IMR-90 (cell line): ENCODE results near the gene ESR1. TPM values are rescaled to one million over a fixed set of nuclear protein-coding genes. Genes with fewer than 3 reads are reported as not detected.

Experiments
- ATAC-seq: fragments of 200-7000 bp; cut with Tn5 transposase; 2 replicates; pipeline ENCODE4 v1.9.1; 2020; ENCODE audit warnings: low read depth, mild to moderate bottlenecking, moderate library complexity
- BruUV-seq: library from RNA; stranded (reverse); fragments of 400-500 nt; replicated peaks from 2 replicates; lab custom pipeline; 2021; lab: Mats Ljungman, UMichigan
- CTCF ChIA-PET: fragments of 300-600 bp; formaldehyde crosslinking; extraction: SDS; loops from one replicate; lab custom pipeline; 2021; ENCODE audit warnings: antibody characterized with exemption; lab: Yijun Ruan, JAX
- POLR2A ChIA-PET: fragments of 300-600 bp; sonication (Branson Sonifier 250); formaldehyde crosslinking; loops from one replicate; lab custom pipeline; 2022; ENCODE audit warnings: antibody characterized with exemption; ENCODE audit not compliant: unreplicated experiment; lab: Charles Lee
- DNase-seq: peaks from one replicate; pipeline ENCODE4 v3.0.0; 2013
- H2AFZ ChIP-seq: replicated peaks from 2 replicates; pipeline ENCODE3; 2013; ENCODE audit warnings: low read length, mild to moderate bottlenecking; ENCODE audit not compliant: poor library complexity
- H2AK5ac ChIP-seq: 2 replicates; pipeline ENCODE4 v1.6.1; 2013; ENCODE audit warnings: low read depth, low read length, inconsistent platforms
- H2AK9ac ChIP-seq: replicated peaks from 2 replicates; pipeline ENCODE3; 2013; ENCODE audit warnings: mild to moderate bottlenecking, low read depth, low read length, moderate library complexity; ENCODE audit not compliant: poor library complexity
- H2BK120ac ChIP-seq: 2 replicates; pipeline ENCODE4 v1.6.1; 2013; ENCODE audit warnings: low read depth, low read length, inconsistent platforms
- H2BK15ac ChIP-seq: 3 replicates; pipeline ENCODE4 v1.6.1; 2013; ENCODE audit warnings: low read depth, low read length, inconsistent platforms
- H2BK20ac ChIP-seq: 2 replicates; pipeline ENCODE4 v1.6.1; 2013; ENCODE audit warnings: low read depth, mild to moderate bottlenecking, inconsistent platforms, low read length, moderate library complexity
- H2BK5ac ChIP-seq: 2 replicates; pipeline ENCODE4 v1.6.1; 2013; ENCODE audit warnings: mild to moderate bottlenecking, low read depth, low read length, inconsistent platforms; ENCODE audit not compliant: poor library complexity, severe bottlenecking
- H3K14ac ChIP-seq: replicated peaks from 2 replicates; pipeline ENCODE4 v1.6.1; 2013; ENCODE audit warnings: low read depth, low read length, inconsistent platforms
- H3K18ac ChIP-seq: 2 replicates; pipeline ENCODE4 v1.6.1; 2013; ENCODE audit warnings: low read depth, low read length, control low read depth
- H3K23ac ChIP-seq: 2 replicates; pipeline ENCODE4 v1.6.1; 2013; ENCODE audit warnings: low read depth, low read length, inconsistent platforms
- H3K27ac ChIP-seq: 2 replicates; pipeline ENCODE4 v1.5.1; 2013; ENCODE audit warnings: mild to moderate bottlenecking, control low read depth, low read length; ENCODE audit not compliant: insufficient read depth
- H3K27me3 ChIP-seq: 2 replicates; pipeline ENCODE4 v1.6.1; 2013; ENCODE audit warnings: low read length; ENCODE audit not compliant: control insufficient read depth, insufficient read depth
- H3K36me3 ChIP-seq: 2 replicates; pipeline ENCODE4 v1.6.1; 2013; ENCODE audit warnings: low read length, mixed read lengths; ENCODE audit not compliant: control insufficient read depth, insufficient read depth
- H3K4ac ChIP-seq: 2 replicates; pipeline ENCODE4 v1.6.1; 2013; ENCODE audit warnings: low read depth, low read length, inconsistent platforms
- H3K4me1 ChIP-seq: 2 replicates; pipeline ENCODE4 v1.6.1; 2013; ENCODE audit warnings: low read length, mixed read lengths; ENCODE audit not compliant: control insufficient read depth, insufficient read depth
- H3K4me2 ChIP-seq: 2 replicates; pipeline ENCODE4 v1.6.1; 2013; ENCODE audit warnings: low read depth, mild to moderate bottlenecking, control low read depth, low read length, moderate library complexity
- H3K4me3 ChIP-seq: 2 replicates; pipeline ENCODE4 v1.5.1; 2013; ENCODE audit warnings: low read depth, mild to moderate bottlenecking, control low read depth, low read length, moderate library complexity; ENCODE audit not compliant: insufficient read depth
- H3K56ac ChIP-seq: 2 replicates; pipeline ENCODE4 v1.6.1; 2013; ENCODE audit warnings: low read length, inconsistent platforms; ENCODE audit not compliant: insufficient read depth; ENCODE audit errors: extremely low read depth
- H3K79me1 ChIP-seq, 2 experiments: 2 replicates each; pipeline ENCODE4 v1.6.1; 2013; ENCODE audit warnings: low read length in 2 of 2, inconsistent platforms in 1 of 2, low read depth in 1 of 2
- H3K9ac ChIP-seq: 2 replicates; pipeline ENCODE4 v1.6.1; 2013; ENCODE audit warnings: low read depth, low read length, control low read depth
- H3K9me1 ChIP-seq: 2 replicates; pipeline ENCODE4 v1.6.1; 2013; ENCODE audit warnings: low read length, inconsistent platforms; ENCODE audit not compliant: insufficient read depth
- H3K9me3 ChIP-seq: 2 replicates; pipeline ENCODE4 v1.6.1; 2013; ENCODE audit warnings: low read length; ENCODE audit not compliant: control insufficient read depth, insufficient read depth
- H4K20me1 ChIP-seq: 2 replicates; pipeline ENCODE4 v1.6.1; 2013; ENCODE audit warnings: low read length, inconsistent platforms; ENCODE audit not compliant: insufficient read depth
- H4K5ac ChIP-seq: 2 replicates; pipeline ENCODE4 v1.6.1; 2013; ENCODE audit warnings: mild to moderate bottlenecking, low read depth, low read length, control low read depth
- H4K8ac ChIP-seq, 2 experiments: 2 replicates each; pipeline ENCODE4 v1.6.1; 2013; ENCODE audit warnings: low read depth in 2 of 2, low read length in 2 of 2, control low read depth in 1 of 2, inconsistent platforms in 1 of 2
- H4K91ac ChIP-seq: 2 replicates; pipeline ENCODE4 v1.6.1; 2013; ENCODE audit warnings: low read depth, low read length, inconsistent platforms; ENCODE audit not compliant: insufficient read depth
- BHLHE40 ChIP-seq: fragments of 150-350 bp; IDR thresholded peaks from 2 replicates; pipeline ENCODE4 v1.6.1; 2016; ENCODE audit warnings: mild to moderate bottlenecking, low read depth, low read length
- CEBPB ChIP-seq: IDR thresholded peaks from 2 replicates; pipeline ENCODE4 v1.6.1; 2012; ENCODE audit warnings: low read depth, low read length, improper control_type of control experiment
- CHD1 ChIP-seq: IDR thresholded peaks from 2 replicates; pipeline ENCODE4 v1.6.1; 2012; ENCODE audit warnings: low read depth, low read length, improper control_type of control experiment
- FOS ChIP-seq: fragments of 150-350 bp; IDR thresholded peaks from 2 replicates; pipeline ENCODE4 v1.6.1; 2016; ENCODE audit warnings: low read depth, low read length
- MAFK ChIP-seq: IDR thresholded peaks from 2 replicates; pipeline ENCODE4 v1.6.1; 2012; ENCODE audit warnings: low read depth, low read length, improper control_type of control experiment
- MAZ ChIP-seq: IDR thresholded peaks from 2 replicates; pipeline ENCODE4 v1.6.1; 2012; ENCODE audit warnings: low read depth, mild to moderate bottlenecking, low read length, improper control_type of control experiment, moderate library complexity, borderline replicate concordance
- MXI1 ChIP-seq: IDR thresholded peaks from 2 replicates; pipeline ENCODE4 v1.6.1; 2012; ENCODE audit warnings: low read depth, mild to moderate bottlenecking, low read length, moderate library complexity, borderline replicate concordance
- NFE2L2 ChIP-seq: fragments of 150-350 bp; IDR thresholded peaks from 2 replicates; pipeline ENCODE4 v1.6.1; 2016; ENCODE audit warnings: low read depth, mild to moderate bottlenecking, low read length
- POLR2A ChIP-seq: IDR thresholded peaks from 2 replicates; pipeline ENCODE4 v1.6.1; 2012; ENCODE audit warnings: mild to moderate bottlenecking, low read depth, low read length
- RAD21 ChIP-seq: IDR thresholded peaks from 2 replicates; pipeline ENCODE4 v1.6.1; 2012; ENCODE audit warnings: low read length, improper control_type of control experiment
- RFX5 ChIP-seq: IDR thresholded peaks from 2 replicates; pipeline ENCODE4 v1.8.0; 2012; ENCODE audit warnings: low read depth, mild to moderate bottlenecking, low read length, moderate library complexity
- SMC3 ChIP-seq: fragments of 150-350 bp; IDR thresholded peaks from 2 replicates; pipeline ENCODE4 v1.6.1; 2016; ENCODE audit warnings: low read depth, mild to moderate bottlenecking, antibody characterized with exemption, low read length, moderate library complexity
- WGBS, 2 experiments: methylation state at CpG; one replicate each; pipeline versions ENCODE4 v1.1.5 to v1.1.7; 2013; ENCODE audit warnings: missing lambda C conversion rate in 2 of 2; ENCODE audit not compliant: insufficient read length in 1 of 2; ENCODE audit errors: extremely low coverage in 2 of 2; 5-methylcytosine and 5-hydroxymethylcytosine counted together
- dilution Hi-C: fragments of 300-500 bp; cut with HindIII; formaldehyde crosslinking; loops from one replicate; pipeline ENCODE4 v1.14.3; 2018; ENCODE audit warnings: low sequenced_read_pairs; ENCODE audit not compliant: unreplicated experiment
- in situ Hi-C: fragments of 300-500 bp; cut with MboI; formaldehyde crosslinking; loops from 3 replicates; pipeline ENCODE4 v1.14.3; 2019; ENCODE audit warnings: low sequenced_read_pairs, inconsistent platforms, mixed read lengths
- intact Hi-C: fragments of 100-400 bp; cut with micrococcal nuclease; formaldehyde crosslinking; loops from 2 replicates; pipeline ENCODE4 v1.10.0; 2022
- polyA plus RNA-seq, 3 experiments: library from polyadenylated mRNA; depleted of rRNA; stranded (reverse); fragments of >200 nt; gene quantifications; 2 replicates each; pipeline ENCODE4 v1.2.3, GENCODE V29; 2012; ENCODE audit warnings: low replicate concordance in 1 of 3
- total RNA-seq: library from RNA; depleted of rRNA; stranded (reverse); fragments of >200 nt; gene quantifications from 2 replicates; pipeline ENCODE4 v1.2.3, GENCODE V29; 2012
- TF ChIP-seq, protein P1 (sequence below): conservative IDR thresholded peaks from 2 replicates; pipeline ENCODE4 v1.5.1; 2012; ENCODE audit warnings: mild to moderate bottlenecking, low read depth, low read length, improper control_type of control experiment
- TF ChIP-seq, protein P2 (sequence below): fragments of 150-350 bp; IDR thresholded peaks from 2 replicates; pipeline ENCODE4 v1.6.1; 2017; ENCODE audit warnings: mild to moderate bottlenecking, antibody characterized with exemption, low read length, low read depth
- TF ChIP-seq, protein P3 (sequence below): fragments of 150-350 bp; IDR thresholded peaks from 2 replicates; pipeline ENCODE4 v1.6.1; 2016; ENCODE audit warnings: low read depth, mild to moderate bottlenecking, low read length, moderate library complexity, borderline replicate concordance

The ESR1 gene
- total and polyA plus RNA-seq, 2 of the 4 experiments (the other 2 are of a cell fraction) = not detected

DNA sequence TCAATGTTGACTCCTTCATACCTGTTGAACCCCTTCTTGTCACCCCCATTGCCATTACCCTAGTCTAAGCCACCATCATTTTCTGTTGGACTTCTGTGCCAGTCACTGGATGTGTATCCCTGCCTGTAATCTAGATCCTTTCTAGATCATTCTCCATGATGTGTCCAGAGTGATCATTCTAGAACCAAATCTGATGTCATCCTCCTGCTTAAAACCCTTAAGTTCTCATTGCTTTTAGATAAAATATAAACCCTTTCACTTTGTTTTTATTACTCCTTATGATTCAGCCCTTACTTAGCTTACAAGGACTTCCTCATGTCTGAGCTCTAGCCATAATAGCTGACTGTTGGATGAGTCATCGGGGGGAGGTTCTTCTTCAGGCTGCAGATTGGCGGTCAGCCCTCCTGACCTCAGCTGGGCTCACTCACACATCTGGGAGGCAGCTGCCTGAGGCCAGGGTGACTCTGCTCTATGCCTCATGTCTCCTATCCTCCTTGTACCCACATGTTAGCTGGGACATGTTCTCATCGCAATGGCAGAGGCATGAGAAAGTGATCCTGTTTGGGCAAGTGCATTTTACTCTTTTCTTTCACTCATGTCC is 287.6 kb downstream of the ESR1 start:
- Histone ChIP-seq H4K20me1 (no peaks in the 10 kb centered on the region), H3K23ac (peak overlapping the region; percentile 37; the same call in 1 of the 2 replicates), H3K18ac (peak overlapping the region; percentile 86), H3K9me1 (peaks cover 25% of the 10 kb centered on the region), H4K91ac (peak overlapping the region; percentile 29), H3K4me1 (peaks cover 27% of the 10 kb centered on the region), H3K79me1 (no peaks in the 10 kb centered on the region), H4K8ac (peak overlapping the region in 1 of 2 experiments; percentile 55; a peak in 1 of 4 replicates), H2AK5ac (peak overlapping the region; percentile 82), H3K9ac (no peak overlapping the region), H3K14ac (peak overlapping the region; percentile 0; the same call in 1 of the 2 replicates), H4K5ac (peak overlapping the region; percentile 53), H3K56ac (peak overlapping the region; percentile 32; the same call in 1 of the 2 replicates), H3K4ac (peak overlapping the region; percentile 62), H3K27ac (peak overlapping the region; percentile 87), H3K4me3 (no peak overlapping the region), H2BK15ac (peak overlapping the region; percentile 98; the same call in 2 of the 3 replicates), H3K4me2 (no peak overlapping the region), H3K9me3 (peaks cover 3% of the 10 kb centered on the region), H3K36me3 (no peaks in the 10 kb centered on the region), H2AK9ac (no peak overlapping the region), H2BK20ac (peak overlapping the region; percentile 83), H2BK120ac (peak overlapping the region; percentile 84), H2BK5ac (peak overlapping the region; percentile 91), H3K27me3 (no peaks in the 10 kb centered on the region), H2AFZ (peak overlapping the region; percentile 11)
- POLR2A ChIA-PET = no interaction called here
- intact Hi-C loops = loop anchor here (5.0 kb wide), 1 partner anchor 703 kb away; the partner anchor contains the start of gene ZBTB2
- DNase-seq (peak; percentile 100), ATAC-seq (peak; percentile 88)
- dilution Hi-C loops = no loop called here
- WGBS, 2 experiments = no CpG with 5 or more reads among the region's 3 CpGs
- in situ Hi-C loops = no loop called here
- CTCF ChIA-PET = interaction anchor here (0.6 kb wide), 1 partner anchor 1090 kb away, joined by 3 read pairs; no protein-coding TSS in a partner anchor
- BruUV-seq = no TSS peak
- TF ChIP-seq FOS (peak; percentile 100), MXI1 (no peak), RAD21 (no peak), RFX5 (no peak), BHLHE40 (peak; percentile 85), MAFK (peak; percentile 46), CEBPB (peak; percentile 33; the same call in 1 of the 2 replicates), POLR2A (no peak), CHD1 (peak; percentile 69; the same call in 1 of the 2 replicates), NFE2L2 (peak; percentile 65; the same call in 1 of the 2 replicates), SMC3 (no peak), MAZ (no peak)
- TF ChIP-seq, protein P1, sequence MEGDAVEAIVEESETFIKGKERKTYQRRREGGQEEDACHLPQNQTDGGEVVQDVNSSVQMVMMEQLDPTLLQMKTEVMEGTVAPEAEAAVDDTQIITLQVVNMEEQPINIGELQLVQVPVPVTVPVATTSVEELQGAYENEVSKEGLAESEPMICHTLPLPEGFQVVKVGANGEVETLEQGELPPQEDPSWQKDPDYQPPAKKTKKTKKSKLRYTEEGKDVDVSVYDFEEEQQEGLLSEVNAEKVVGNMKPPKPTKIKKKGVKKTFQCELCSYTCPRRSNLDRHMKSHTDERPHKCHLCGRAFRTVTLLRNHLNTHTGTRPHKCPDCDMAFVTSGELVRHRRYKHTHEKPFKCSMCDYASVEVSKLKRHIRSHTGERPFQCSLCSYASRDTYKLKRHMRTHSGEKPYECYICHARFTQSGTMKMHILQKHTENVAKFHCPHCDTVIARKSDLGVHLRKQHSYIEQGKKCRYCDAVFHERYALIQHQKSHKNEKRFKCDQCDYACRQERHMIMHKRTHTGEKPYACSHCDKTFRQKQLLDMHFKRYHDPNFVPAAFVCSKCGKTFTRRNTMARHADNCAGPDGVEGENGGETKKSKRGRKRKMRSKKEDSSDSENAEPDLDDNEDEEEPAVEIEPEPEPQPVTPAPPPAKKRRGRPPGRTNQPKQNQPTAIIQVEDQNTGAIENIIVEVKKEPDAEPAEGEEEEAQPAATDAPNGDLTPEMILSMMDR = no peak
- TF ChIP-seq, protein P2, sequence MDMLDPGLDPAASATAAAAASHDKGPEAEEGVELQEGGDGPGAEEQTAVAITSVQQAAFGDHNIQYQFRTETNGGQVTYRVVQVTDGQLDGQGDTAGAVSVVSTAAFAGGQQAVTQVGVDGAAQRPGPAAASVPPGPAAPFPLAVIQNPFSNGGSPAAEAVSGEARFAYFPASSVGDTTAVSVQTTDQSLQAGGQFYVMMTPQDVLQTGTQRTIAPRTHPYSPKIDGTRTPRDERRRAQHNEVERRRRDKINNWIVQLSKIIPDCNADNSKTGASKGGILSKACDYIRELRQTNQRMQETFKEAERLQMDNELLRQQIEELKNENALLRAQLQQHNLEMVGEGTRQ = peak; percentile 66
- TF ChIP-seq, protein P3, sequence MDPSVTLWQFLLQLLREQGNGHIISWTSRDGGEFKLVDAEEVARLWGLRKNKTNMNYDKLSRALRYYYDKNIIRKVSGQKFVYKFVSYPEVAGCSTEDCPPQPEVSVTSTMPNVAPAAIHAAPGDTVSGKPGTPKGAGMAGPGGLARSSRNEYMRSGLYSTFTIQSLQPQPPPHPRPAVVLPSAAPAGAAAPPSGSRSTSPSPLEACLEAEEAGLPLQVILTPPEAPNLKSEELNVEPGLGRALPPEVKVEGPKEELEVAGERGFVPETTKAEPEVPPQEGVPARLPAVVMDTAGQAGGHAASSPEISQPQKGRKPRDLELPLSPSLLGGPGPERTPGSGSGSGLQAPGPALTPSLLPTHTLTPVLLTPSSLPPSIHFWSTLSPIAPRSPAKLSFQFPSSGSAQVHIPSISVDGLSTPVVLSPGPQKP = no peak
